Heart left ventricle (tissue), 13 donors: Measurements from ENCODE around the gene TLK1.

Source experiments
- CTCF ChIP-seq, 12 donors: fragments of 200-600 bp; sonication (generic) in 4 of 12; IDR thresholded peaks; one replicate each; pipeline versions ENCODE4 v1.5.0 to v1.8.0; 2018 to 2022; ENCODE audit warnings: antibody characterized with exemption in 12 of 12, mild to moderate bottlenecking in 5 of 12
- POLR2A ChIP-seq, 2 donors: fragments of 450-650 bp; IDR thresholded peaks; one replicate each; pipeline ENCODE4 v1.6.1; 2017; ENCODE audit warnings: antibody characterized with exemption in 2 of 2, mild to moderate bottlenecking in 2 of 2, moderate library complexity in 2 of 2
- donor health status: ischemic (EF 13 %, LVEDD 7.1; RV severe dilation, severe dysfunction).
- donor health status: DM: no; HTN: yes; CAD: no.
- donor health status: DM: no; HTN: no; CAD: no.
- donor health status: ischemic (EF 25% LVEDD 6.9; RV normal size, moderate dysfunction).
- donor health status: ischemic (EF 25% LVEDD 5.7; RV mildly dilated, moderate dysfunction).
- donor health status: ischemic (EF 35%, LVEDD 5.7; RV mildly dilated, moderate dysfunction).
- donor health status: nonischemic (EF 11% LVEDD 7.7; RV severe dilation, severe dysfunction).
- donor health status: DM: yes; HTN: yes; CAD: no.
- donor health status: PGD.
- donor health status: ischemic (EF 29% LVEDD 5.4; RV normal size, mild dysfunction).
- donor health status: nonischemic (EF 23%, LVEDD 6.1; RV moderate dilation, normal function).

DNA sequence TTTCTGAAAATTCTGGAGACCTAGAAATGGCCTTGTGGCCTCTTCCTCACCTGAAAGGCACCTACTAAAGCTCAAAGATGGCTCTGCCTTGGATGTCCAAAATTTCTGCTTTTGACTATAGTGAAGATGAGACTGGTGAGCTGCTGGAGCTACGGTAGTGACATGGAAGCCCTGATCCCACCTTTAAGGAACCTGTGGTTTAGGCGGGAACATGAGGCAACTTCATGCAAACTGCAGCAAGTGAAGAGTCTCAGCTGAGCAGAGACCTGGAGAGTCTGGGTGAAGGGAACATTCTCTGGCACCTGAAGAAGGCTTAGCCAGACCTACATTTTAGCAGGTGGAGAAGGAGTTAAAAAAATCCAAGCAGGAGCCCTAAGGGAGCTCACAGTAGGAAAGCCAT lies 191.7 kb downstream of the TLK1 start:
- no peak for TF ChIP-seq CTCF (IDR thresholded peaks at IDR 0.05)
- no peak for TF ChIP-seq POLR2A (IDR thresholded peaks at IDR 0.05)
